ENCODE results near the gene C5orf24. TPM values are rescaled to one million over a fixed set of nuclear protein-coding genes. Genes with fewer than 3 reads are reported as not detected.
"Not testable (repeated sequence)": the region's sequence is repeated elsewhere in the genome, so short reads cannot be mapped to it uniquely, and the experiment has no call there.

Gene C5orf24
- polyA plus RNA-seq, 1 donor, result 61.7 TPM

DNA sequence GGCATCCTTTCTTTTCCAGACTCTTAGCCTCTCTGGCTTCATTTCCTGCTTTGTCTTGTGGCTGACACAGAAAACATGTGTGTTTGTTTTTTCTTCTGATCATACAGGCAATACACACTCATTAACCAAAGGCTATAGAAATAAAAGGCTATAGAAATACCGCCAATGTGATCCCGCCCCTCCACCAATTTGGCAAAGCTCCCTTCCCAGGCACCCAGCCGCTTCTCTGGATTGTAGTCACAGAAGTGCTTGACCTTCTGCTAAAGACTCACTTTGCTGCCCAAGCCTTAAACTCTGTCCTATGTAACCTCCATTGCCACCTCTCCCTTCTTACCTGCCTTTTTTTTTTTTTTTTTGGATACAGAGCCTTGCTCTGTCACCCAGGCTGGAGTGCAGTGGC is 33.7 kb downstream of the C5orf24 start:
- no peak for DNase-seq
- Histone ChIP-seq H3K9me3 (ENCODE audit: control insufficient read depth, low read depth, low read length) (no peaks in the 10 kb centered on the region), H3K36me3 (ENCODE audit: control insufficient read depth, insufficient read depth, low read length) (peaks cover 6% of the 10 kb centered on the region), H3K27me3 (ENCODE audit: control insufficient read depth, insufficient read depth, low read length) (no peaks in the 10 kb centered on the region), H3K27ac (ENCODE audit: low read length) (no peak overlapping the region), H3K4me3 (ENCODE audit: low read length) (no peak overlapping the region), H3K4me1 (ENCODE audit: control insufficient read depth, insufficient read depth, low read length) (peaks cover 5% of the 10 kb centered on the region)
- no CpG with 5 or more reads among the region's 3 CpGs for WGBS (ENCODE audit: insufficient coverage, low lambda C conversion rate)

DNA sequence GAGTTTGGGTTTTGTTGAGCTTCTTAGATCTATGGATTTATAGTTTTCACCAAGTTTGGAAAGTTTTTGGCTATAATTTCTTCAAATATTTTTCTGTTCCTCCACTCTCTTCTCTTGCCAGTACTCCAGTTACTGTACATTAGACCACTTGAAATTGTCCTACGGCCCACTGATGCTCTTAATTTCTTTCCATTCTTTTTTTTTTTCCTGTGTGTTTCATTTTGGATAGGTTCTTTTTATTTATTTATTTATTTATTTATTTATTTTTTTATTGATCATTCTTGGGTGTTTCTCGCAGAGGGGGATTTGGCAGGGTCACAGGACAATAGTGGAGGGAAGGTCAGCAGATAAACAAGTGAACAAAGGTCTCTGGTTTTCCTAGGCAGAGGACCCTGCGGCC is 35.2 kb downstream of the C5orf24 start:
- H3K4me3 ChIP-seq (ENCODE audit: low read length); DNase-seq; H3K36me3 ChIP-seq (ENCODE audit: control insufficient read depth, insufficient read depth, low read length); H3K4me1 ChIP-seq (ENCODE audit: control insufficient read depth, insufficient read depth, low read length); H3K9me3 ChIP-seq (ENCODE audit: control insufficient read depth, low read depth, low read length); H3K27ac ChIP-seq (ENCODE audit: low read length); H3K27me3 ChIP-seq (ENCODE audit: control insufficient read depth, insufficient read depth, low read length): not testable (repeated sequence)
- WGBS (ENCODE audit: insufficient coverage, low lambda C conversion rate), result 75% methylated on average over 1 of the region's 3 CpGs

DNA sequence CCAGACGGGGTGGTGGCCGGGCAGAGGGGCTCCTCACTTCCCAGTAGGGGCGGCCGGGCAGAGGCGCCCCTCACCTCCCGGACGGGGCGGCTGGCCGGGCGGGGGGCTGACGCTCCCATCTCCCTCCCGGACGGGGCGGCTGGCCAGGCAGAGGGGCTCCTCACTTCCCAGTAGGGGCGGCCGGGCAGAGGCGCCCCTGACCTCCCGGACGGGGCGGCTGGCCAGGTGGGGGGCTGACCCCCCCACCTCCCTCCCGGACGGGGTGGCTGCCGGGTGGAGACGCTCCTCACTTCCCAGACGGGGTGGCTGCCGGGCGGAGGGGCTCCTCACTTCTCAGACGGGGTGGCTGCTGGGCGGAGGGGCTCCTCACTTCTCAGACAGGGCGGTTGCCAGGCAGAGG is 35.9 kb downstream of the C5orf24 start:
- not testable (repeated sequence) for H3K36me3 ChIP-seq (ENCODE audit: control insufficient read depth, insufficient read depth, low read length); H3K4me1 ChIP-seq (ENCODE audit: control insufficient read depth, insufficient read depth, low read length); H3K27me3 ChIP-seq (ENCODE audit: control insufficient read depth, insufficient read depth, low read length); H3K27ac ChIP-seq (ENCODE audit: low read length); DNase-seq; H3K9me3 ChIP-seq (ENCODE audit: control insufficient read depth, low read depth, low read length); H3K4me3 ChIP-seq (ENCODE audit: low read length)
- WGBS (ENCODE audit: insufficient coverage, low lambda C conversion rate), result no CpG with 5 or more reads among the region's 30 CpGs

DNA sequence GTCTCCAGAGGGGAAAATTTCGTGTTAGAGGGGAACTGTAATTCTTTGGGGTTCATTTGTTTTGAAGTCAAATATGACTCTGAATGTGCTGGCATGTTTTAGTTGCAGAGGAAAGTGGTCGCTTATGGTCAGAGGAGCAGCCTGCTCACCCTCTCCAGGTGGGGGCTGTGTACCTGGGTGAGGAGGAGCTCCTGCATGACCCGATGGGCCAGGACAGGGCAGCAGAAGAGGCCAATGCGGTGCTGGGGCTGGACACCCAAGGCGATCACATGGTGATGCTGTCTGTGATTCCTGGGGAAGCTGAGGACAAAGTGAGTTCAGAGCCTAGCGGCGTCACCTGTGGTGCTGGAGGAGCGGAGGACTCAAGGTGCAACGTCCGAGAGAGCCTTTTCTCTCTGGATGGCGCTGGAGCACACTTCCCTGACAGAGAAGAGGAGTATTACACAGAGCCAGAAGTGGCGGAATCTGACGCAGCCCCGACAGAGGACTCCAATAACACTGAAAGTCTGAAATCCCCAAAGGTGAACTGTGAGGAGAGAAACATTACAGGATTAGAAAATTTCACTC is 41.9 kb downstream of the C5orf24 start:
- WGBS (ENCODE audit: insufficient coverage, low lambda C conversion rate), result no CpG with 5 or more reads among the region's 14 CpGs
- Histone ChIP-seq H3K27ac (ENCODE audit: low read length) (no peak overlapping the region), H3K4me1 (ENCODE audit: control insufficient read depth, insufficient read depth, low read length) (no peaks in the 10 kb centered on the region), H3K36me3 (ENCODE audit: control insufficient read depth, insufficient read depth, low read length) (peaks cover 11% of the 10 kb centered on the region), H3K9me3 (ENCODE audit: control insufficient read depth, low read depth, low read length) (no peaks in the 10 kb centered on the region), H3K27me3 (ENCODE audit: control insufficient read depth, insufficient read depth, low read length) (no peaks in the 10 kb centered on the region), H3K4me3 (ENCODE audit: low read length) (no peak overlapping the region)
- no peak for DNase-seq

GRCh38 chr5:134889335-134889734 is 43.6 kb downstream of the C5orf24 start:
- no peaks in the 10 kb centered on the region for H3K27me3 ChIP-seq (ENCODE audit: control insufficient read depth, insufficient read depth, low read length)
- no peaks in the 10 kb centered on the region for H3K9me3 ChIP-seq (ENCODE audit: control insufficient read depth, low read depth, low read length)
- H3K4me3 ChIP-seq (ENCODE audit: low read length), result no peak overlapping the region
- no peaks in the 10 kb centered on the region for H3K4me1 ChIP-seq (ENCODE audit: control insufficient read depth, insufficient read depth, low read length)
- no peak for DNase-seq
- H3K36me3 ChIP-seq (ENCODE audit: control insufficient read depth, insufficient read depth, low read length), result peaks cover 20% of the 10 kb centered on the region
- WGBS (ENCODE audit: insufficient coverage, low lambda C conversion rate), result 100% methylated on average over 3 of the region's 8 CpGs
- no peak overlapping the region for H3K27ac ChIP-seq (ENCODE audit: low read length)

- H3K4me1 ChIP-seq (ENCODE audit: control insufficient read depth, insufficient read depth, low read length), result no peaks in the 10 kb centered on the region
- H3K4me3 ChIP-seq (ENCODE audit: low read length), result no peak overlapping the region
- H3K27ac ChIP-seq (ENCODE audit: low read length), result no peak overlapping the region
- no peaks in the 10 kb centered on the region for H3K9me3 ChIP-seq (ENCODE audit: control insufficient read depth, low read depth, low read length)
- peaks cover 33% of the 10 kb centered on the region for H3K36me3 ChIP-seq (ENCODE audit: control insufficient read depth, insufficient read depth, low read length)
- DNase-seq, result no peak
- WGBS (ENCODE audit: insufficient coverage, low lambda C conversion rate), result no CpG with 5 or more reads among the region's 1 CpG
- no peaks in the 10 kb centered on the region for H3K27me3 ChIP-seq (ENCODE audit: control insufficient read depth, insufficient read depth, low read length)
Measured at GRCh38 chr5:134891473-134891872, 45.7 kb downstream of the C5orf24 start.

GRCh38 chr5:134892282-134892681 is 46.5 kb downstream of the C5orf24 start:
- no CpG with 5 or more reads among the region's 3 CpGs for WGBS (ENCODE audit: insufficient coverage, low lambda C conversion rate)
- Histone ChIP-seq H3K27me3 (ENCODE audit: control insufficient read depth, insufficient read depth, low read length) (no peaks in the 10 kb centered on the region), H3K9me3 (ENCODE audit: control insufficient read depth, low read depth, low read length) (no peaks in the 10 kb centered on the region), H3K36me3 (ENCODE audit: control insufficient read depth, insufficient read depth, low read length) (peaks cover 33% of the 10 kb centered on the region), H3K4me1 (ENCODE audit: control insufficient read depth, insufficient read depth, low read length) (no peaks in the 10 kb centered on the region), H3K4me3 (ENCODE audit: low read length) (no peak overlapping the region), H3K27ac (ENCODE audit: low read length) (no peak overlapping the region)
- DNase-seq, result no peak

- peaks cover 33% of the 10 kb centered on the region for H3K36me3 ChIP-seq (ENCODE audit: control insufficient read depth, insufficient read depth, low read length)
- DNase-seq, result no peak
Measured at GRCh38 chr5:134892926-134893325, 47.2 kb downstream of the C5orf24 start.

GRCh38 chr5:134893748-134894505 is 48.2 kb downstream of the C5orf24 start:
- H3K4me1 ChIP-seq (ENCODE audit: control insufficient read depth, insufficient read depth, low read length), result no peaks in the 10 kb centered on the region
- no peak overlapping the region for H3K4me3 ChIP-seq (ENCODE audit: low read length)
- no peaks in the 10 kb centered on the region for H3K27me3 ChIP-seq (ENCODE audit: control insufficient read depth, insufficient read depth, low read length)
- no peaks in the 10 kb centered on the region for H3K9me3 ChIP-seq (ENCODE audit: control insufficient read depth, low read depth, low read length)
- WGBS (ENCODE audit: insufficient coverage, low lambda C conversion rate), result 95% methylated on average over 5 of the region's 7 CpGs
- H3K27ac ChIP-seq (ENCODE audit: low read length), result no peak overlapping the region
- peaks cover 31% of the 10 kb centered on the region for H3K36me3 ChIP-seq (ENCODE audit: control insufficient read depth, insufficient read depth, low read length)
- no peak for DNase-seq

More at GRCh38 chr5:134892926-134893325, 47.2 kb downstream of the C5orf24 start:
- Histone ChIP-seq H3K9me3 (ENCODE audit: control insufficient read depth, low read depth, low read length) (no peaks in the 10 kb centered on the region), H3K27me3 (ENCODE audit: control insufficient read depth, insufficient read depth, low read length) (no peaks in the 10 kb centered on the region), H3K4me1 (ENCODE audit: control insufficient read depth, insufficient read depth, low read length) (no peaks in the 10 kb centered on the region), H3K27ac (ENCODE audit: low read length) (no peak overlapping the region), H3K4me3 (ENCODE audit: low read length) (no peak overlapping the region)
- 100% methylated on average over 2 of the region's 2 CpGs for WGBS (ENCODE audit: insufficient coverage, low lambda C conversion rate)

GRCh38 chr5:134902071-134902801 is 56.5 kb downstream of the C5orf24 start:
- WGBS (ENCODE audit: insufficient coverage, low lambda C conversion rate), result 80% methylated on average over 2 of the region's 10 CpGs
- Histone ChIP-seq H3K27me3 (ENCODE audit: control insufficient read depth, insufficient read depth, low read length) (no peaks in the 10 kb centered on the region), H3K4me3 (ENCODE audit: low read length) (no peak overlapping the region), H3K9me3 (ENCODE audit: control insufficient read depth, low read depth, low read length) (no peaks in the 10 kb centered on the region), H3K4me1 (ENCODE audit: control insufficient read depth, insufficient read depth, low read length) (no peaks in the 10 kb centered on the region), H3K27ac (ENCODE audit: low read length) (no peak overlapping the region), H3K36me3 (ENCODE audit: control insufficient read depth, insufficient read depth, low read length) (peaks cover 9% of the 10 kb centered on the region)
- DNase-seq, result no peak

Measured in large intestine (tissue), 3 donors.